Stimulated activated CD8-positive, alpha-beta memory T cell treated with anti-CD3 and anti-CD28 coated beads, Interleukin-12 subunit alpha, Interleukin-12 subunit beta, amount 100 ng/mL, for 24 hours (primary cell): ENCODE results near the gene FBRSL1.
A peak's percentile ranks its signal among the peaks of the same experiment; 100 is the strongest.

Source experiments
- DNase-seq: peaks from one replicate; pipeline ENCODE4 v3.0.0-alpha.2; 2020; ENCODE audit errors: extremely low read depth

Gene FBRSL1

DNA sequence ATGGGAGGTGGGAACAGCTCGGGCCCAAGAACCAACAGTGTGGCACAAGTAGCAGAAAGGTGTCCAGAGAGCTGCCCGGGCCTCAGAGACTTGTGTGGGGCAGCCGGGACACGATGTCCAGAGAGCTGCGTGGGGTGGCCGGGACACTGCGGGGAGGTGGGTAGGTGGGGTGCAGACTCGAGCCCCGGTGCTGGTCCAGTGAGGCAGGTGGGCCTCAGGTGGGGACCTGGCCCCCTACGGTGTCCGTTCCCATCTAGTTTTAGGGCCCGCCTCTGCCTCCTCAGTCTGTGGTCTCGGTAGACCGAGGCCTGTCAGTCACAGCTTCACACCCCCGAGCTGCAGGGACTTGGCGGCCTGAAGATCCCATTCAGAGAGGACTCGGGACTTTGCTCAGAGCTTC is 6.3 kb upstream of the FBRSL1 start:
- no peak for DNase-seq

GRCh38 chr12:132484183-132484890 is 5.6 kb upstream of the FBRSL1 start:
- DNase-seq = no peak

DNA sequence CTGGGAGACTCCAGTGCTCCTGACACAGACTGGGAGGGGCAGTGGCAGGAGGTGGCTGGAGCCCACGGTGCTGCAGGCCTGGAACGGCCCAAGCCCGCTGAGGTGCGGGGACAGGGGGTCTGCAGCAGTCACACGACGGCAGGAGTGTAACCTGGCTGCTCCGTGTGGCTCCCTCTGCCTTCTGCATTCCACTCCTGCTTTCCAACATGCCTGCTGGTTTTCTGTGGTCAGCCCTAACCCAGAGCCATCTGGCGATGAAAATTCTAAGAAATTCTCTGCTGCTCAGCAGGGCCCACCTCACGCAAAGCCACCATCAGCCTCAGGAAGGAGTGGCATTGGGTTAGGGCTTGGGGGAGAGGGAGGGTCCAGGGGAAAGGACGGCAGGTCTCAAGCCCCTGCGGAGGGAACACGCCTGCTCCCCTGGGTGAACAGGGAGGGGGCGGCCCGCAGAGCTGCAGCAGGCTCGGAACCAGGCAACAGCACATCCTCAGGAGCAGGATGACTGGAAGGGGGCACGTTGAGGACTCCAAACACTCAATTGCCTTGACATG is 5.0 kb upstream of the FBRSL1 start:
- no peak for DNase-seq

DNA sequence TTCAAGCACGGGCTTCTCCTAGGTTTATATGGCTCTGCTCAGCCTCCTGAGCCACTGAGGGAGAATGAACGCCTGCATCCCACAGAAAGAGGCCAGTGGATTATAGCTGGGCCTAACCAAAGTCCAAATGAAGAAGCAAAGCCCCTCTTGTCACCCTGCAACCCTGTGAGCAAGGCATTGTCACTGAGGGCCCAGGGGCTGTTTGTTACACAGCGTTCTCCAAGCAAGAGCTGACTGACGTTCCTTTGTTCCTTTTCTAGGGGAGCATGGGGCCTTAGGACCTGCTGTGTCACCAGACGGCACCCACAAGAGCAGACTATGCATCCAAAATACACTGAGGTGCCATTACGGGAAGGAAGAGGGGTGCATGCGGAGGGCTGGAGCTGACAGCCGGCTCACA is 4.3 kb upstream of the FBRSL1 start:
- no peak for DNase-seq

GRCh38 chr12:132486168-132486567 is 3.8 kb upstream of the FBRSL1 start:
- DNase-seq = no peak

DNA sequence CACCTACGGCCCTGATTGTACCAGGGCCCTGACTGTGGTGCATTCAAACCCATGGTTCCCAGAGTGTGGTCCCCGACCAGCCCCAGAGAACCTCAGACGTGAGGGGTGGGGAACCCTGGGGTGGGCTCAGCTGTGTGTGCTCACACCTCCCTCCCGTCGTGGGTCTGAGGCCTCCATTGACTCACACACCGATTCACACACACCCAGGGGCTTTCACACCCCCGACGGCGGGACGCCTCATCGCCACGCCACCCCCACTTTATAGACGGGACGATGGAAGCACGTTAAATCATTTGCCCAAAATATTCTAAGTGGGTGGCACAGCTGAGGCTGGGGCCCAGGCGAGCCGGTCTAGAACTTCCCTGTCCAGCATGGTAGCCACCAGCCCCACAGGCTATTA is 3.4 kb upstream of the FBRSL1 start:
- no peak for DNase-seq

DNA sequence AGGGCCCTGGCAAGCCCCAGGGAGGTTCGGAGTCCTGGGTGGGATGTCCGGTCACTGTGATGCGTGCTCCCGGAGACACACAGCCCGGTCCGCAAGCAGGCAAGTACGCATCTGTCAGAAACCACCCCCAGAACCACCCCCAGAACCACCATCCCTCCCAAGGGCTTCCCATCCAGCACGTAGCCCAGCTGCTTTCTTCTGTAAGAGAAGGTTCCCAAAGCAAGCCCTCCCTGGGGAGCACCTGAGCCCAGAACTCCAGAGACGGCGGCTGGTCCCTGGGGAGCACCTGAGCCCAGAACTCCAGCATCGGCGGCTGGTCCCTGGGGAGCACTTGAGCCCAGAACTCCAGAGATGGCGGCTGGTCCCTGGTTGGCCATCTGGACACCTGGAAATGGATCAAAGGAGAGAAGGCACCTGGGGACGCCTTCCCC is 2.6 kb upstream of the FBRSL1 start:
- DNase-seq = no peak

DNA sequence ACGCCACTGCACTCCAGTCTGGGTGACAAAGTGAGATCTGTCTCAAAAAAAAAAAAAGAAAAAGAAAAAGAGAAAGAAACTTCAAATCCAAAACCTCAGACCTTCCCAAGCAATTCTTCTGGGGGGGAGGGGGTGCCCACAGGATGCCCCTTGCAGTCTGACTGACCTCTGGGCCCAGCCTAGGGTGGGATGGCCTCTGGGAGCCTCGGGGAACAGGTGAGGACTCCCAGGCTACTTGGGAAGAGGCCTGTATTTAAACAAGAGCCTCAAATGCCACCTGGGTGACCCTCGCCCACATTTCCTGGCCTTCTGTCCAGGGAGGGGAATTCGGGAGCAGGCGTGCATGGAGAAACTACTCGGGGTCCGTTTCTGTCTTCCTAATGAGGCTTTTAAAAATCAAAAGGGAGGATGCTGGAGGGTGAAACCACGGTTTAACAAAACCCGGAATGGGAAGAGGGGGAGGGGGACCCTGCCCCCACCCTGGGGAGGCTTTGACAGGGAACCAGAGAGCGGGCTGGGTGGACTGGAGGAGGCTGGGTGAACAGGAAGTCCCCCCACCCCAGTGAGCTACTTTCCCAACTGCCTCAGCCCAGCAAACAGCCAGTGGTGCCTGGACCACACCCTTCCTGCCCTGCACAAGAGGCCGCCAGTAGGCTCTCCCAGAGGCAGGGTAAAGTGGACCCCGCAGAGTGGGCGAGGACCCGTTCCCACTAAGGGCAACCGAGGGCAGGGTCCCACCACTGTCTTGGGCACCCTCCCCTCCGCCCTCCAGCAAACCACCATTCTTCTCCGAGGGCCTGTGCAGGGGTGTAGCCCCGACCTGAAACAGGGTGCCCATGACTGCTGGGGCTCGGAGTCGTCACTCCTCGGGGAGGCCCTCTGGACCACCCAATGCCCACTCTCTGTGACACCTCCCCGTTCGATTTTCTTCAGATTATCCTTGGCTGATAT is 1.5 kb upstream of the FBRSL1 start:
- no peak for DNase-seq

DNA sequence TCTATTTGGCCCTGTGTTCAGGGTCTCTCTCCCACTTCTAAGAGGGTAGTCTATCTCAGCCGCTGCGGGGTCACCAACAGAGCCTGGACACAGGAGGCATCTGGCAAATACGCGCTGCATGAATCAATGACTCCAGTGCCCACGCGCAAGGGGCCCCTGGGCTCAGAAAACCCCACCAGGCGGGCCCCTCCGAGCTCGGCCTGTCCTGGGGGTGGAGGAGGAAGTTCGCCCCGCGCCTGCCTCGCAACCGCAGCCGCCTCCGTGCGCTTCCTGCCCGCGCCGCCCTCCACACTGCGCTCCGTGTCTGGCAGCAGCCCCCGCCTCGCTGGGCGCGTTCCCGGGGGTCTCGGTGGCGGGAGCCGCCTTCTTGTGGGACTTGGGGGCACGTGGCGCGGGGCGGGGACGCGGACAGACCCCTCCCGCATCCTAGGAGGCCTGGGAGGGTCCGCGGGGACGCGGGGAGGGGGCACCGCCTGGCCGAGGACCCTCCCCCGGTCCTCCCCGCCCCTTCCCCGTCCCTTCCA is 811 bp upstream of the FBRSL1 start:
- peak; percentile 16 for DNase-seq

- DNase-seq = no peak
These were observed 629 bp downstream of the FBRSL1 start for GRCh38 chr12:132490422-132491137.

DNA sequence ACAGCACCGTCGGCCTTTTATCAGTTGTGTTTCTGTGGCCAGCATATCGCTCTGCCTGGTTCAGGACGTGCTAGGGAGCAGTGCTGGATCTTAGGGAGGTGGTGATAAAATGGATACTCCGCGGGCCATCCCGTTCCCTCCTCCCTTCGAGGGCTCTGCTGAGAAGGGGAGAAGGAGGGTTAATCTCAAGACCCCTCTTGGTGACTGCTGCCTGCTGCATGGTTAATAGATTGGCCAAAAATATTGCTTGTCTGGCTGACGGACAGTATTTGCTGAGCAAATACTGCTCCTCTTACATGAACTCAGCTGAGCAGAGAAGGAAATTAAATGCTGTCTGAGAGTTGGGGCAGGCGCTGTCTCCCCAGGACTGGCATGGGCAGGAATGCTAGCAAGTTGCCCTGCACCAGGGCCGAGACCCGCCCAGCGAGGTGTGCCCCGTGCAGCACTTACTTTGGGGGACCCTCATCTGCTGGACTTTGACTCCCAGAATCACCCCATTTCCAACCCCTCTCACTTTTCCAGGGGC is 1.2 kb downstream of the FBRSL1 start:
- no peak for DNase-seq

- no peak for DNase-seq
These were observed 1.9 kb downstream of the FBRSL1 start for GRCh38 chr12:132491761-132492378.

DNA sequence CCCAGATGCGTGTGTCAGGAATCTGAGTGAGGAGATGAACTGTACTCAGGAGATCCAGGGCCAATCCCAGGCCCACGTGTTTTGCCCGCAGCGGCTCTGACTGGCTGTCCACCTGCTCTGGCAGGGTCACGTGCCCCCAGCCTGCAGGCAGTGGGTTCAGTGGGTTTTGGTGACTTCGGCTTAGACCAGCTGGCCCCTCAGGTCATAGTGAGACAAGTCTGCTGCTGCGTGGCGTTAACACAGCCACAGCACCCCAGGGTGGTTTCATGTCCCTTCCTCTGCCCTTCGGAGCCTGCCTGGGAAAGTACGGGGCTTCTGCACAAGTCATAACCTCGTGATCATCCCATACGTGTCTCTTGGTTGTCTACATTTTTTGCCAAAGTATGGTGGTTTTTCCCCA is 2.6 kb downstream of the FBRSL1 start:
- DNase-seq = no peak

- DNase-seq = no peak
These were observed 3.0 kb downstream of the FBRSL1 start for GRCh38 chr12:132492951-132493350.

DNA sequence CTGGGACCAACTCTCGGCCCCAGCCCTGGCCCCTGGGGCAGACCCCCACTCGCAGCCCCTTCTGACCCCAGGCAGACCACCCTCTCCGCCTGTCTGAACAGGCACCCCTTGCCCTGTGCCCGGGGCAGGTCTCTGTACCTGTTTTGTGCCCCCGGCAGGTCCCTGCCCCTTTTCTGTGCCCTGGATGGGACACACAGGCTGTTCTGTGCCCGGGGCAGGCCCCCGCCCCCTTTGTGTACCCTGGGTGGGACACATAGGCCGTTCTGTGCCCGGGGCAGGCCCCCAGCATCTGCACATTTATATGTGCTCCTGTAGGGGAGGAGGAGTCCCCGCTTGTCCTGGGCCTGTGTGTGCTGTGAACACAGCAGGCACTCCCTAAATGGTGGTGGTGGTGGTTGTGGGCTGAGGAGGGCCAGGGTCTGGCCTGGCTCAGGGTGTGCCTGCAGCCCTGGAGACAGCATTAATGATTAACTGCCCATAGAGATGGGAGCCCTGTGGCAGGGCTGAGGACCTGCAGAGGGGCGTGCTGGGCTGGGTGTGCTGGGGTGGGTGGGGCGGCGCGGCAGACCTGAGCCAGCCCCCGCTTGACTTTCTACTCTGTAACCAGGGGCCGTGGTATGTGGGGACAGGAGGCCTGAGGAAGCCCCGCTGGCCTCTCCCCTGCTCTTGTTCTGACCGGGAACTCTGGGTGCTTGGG is 3.7 kb downstream of the FBRSL1 start:
- DNase-seq = no peak

- DNase-seq = no peak
These were observed 4.6 kb downstream of the FBRSL1 start for GRCh38 chr12:132494294-132495164.

- no peak for DNase-seq
These were observed 5.2 kb downstream of the FBRSL1 start for GRCh38 chr12:132495165-132495544.

DNA sequence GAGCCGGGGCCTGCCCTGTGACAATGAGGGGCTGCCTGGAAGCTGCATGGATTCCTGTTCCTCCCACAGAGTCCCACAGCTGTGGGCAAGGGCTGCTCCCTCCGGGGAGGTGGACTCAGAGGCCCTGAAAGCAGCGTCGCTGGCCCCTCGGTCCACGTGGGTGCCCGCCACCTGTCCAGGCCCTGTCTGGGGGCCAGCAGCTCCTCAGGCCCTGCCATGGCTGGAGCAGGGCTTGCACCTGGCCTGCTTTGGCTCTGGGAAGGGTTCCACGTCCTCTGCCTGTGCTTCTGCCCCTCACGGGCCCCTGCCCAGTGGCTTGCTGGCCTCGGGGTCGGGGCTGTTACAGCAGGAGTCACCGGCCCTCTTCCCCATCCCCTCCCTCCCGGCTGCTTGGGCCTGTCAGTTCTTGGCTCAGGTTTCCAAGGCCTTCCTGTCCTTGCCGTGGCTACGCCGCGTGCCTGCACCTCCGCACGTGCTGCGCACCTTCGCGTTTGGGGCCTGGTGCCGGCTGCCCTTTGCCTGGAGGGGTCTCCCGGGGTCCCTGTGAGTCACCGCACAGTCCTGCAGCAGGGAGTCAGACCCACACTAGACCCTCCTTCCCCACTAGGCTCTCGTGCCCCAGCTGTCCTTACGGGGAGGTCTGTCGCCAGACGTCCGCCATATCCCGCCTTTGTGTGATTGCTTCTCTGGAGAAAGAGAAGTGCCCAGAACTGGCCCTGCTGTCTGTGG is 5.8 kb downstream of the FBRSL1 start:
- no peak for DNase-seq

DNA sequence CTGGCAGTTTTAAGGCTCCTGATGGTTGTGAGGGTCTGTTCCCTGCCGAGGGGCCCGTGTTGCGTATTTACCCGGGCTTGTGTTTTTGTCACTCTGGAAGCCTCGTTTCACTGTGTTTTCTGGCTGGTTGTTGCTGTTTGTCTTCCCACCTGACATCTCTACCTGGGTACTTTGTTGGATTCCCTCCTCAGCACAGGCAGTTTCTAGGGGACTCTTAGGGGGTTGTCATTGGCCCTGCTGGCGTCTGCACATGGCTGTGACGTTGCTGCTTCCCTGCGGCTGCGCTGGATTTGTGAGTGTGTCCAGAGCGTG is 6.4 kb downstream of the FBRSL1 start:
- no peak for DNase-seq
